Upper lobe of right lung (tissue), 1 donor: ENCODE results near the gene CHD2. TPM values are rescaled to one million over a fixed set of nuclear protein-coding genes. Genes with fewer than 3 reads are reported as not detected.

Experiments used
- ATAC-seq: fragments of 200-7000 bp; cut with Tn5 transposase; one replicate; pipeline ENCODE4 v1.9.1; 2020; ENCODE audit warnings: mild to moderate bottlenecking, moderate library complexity
- DNase-seq: peaks from one replicate; pipeline ENCODE4 v3.0.0-alpha.2; 2020
- H3K27ac ChIP-seq: fragments of 200-600 bp; one replicate; pipeline ENCODE4 v1.8.0; 2022
- H3K27me3 ChIP-seq: fragments of 200-600 bp; one replicate; pipeline ENCODE4 v1.8.0; 2022; ENCODE audit warnings: mild to moderate bottlenecking
- H3K36me3 ChIP-seq: fragments of 200-600 bp; one replicate; pipeline ENCODE4 v1.8.0; 2022
- H3K4me1 ChIP-seq: fragments of 200-600 bp; one replicate; pipeline ENCODE4 v1.8.0; 2022
- H3K4me3 ChIP-seq: fragments of 200-600 bp; one replicate; pipeline ENCODE4 v1.8.0; 2022; ENCODE audit warnings: mild to moderate bottlenecking
- H3K9me3 ChIP-seq: fragments of 200-600 bp; one replicate; pipeline ENCODE4 v1.8.0; 2022
- intact Hi-C: fragments of 100-400 bp; cut with DNase I; formaldehyde crosslinking; loops from one replicate; pipeline ENCODE4 v1.11.0; 2022
- total RNA-seq: library from RNA; stranded (reverse); fragmentation: NEBNext Ultra II Directional; extraction: Animal tissue kit (Norgen Biotek cat#: 25700); gene quantifications from one replicate; pipeline ENCODE4 v1.2.1, GENCODE V29; 2021
- TF ChIP-seq, protein P1 (sequence below): fragments of 200-600 bp; IDR thresholded peaks from one replicate; pipeline ENCODE4 v1.8.0; 2022; ENCODE audit warnings: antibody characterized with exemption
- donor health status: DM: no; HTN: yes; CAD: no; lungs with severe emphysema.

CHD2 gene
- total RNA-seq, 1 donor from 2014 or later = 161 TPM

DNA sequence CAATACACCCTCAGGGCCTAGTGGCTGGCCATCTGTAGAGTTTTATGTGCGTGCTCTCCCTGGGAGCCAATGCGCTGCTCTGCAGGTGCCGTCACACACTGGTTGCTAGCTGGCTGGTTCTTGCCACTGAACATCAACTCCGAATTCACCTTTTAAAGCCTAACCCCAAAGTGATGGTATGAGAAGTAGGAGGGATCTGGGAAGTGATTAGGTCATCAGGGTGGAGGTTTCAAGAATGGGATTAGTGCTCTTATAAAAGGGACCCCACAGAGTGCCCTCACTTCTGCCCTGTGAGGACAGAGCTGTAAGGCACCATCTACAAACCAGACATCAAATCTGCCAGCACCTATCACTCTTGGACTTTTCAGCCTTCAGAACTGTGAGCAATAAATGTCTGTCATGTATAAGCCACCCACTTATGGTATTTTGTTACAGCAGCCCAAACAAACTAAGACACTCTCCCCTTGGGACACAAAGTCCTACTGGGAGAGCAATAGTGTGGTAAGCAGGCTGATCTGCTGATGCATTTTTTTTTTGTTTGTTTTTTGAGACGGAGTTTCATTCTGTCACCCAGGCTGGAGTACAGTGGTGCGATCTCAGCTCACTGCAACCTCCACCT lies 168.6 kb downstream of the CHD2 start:
- Histone ChIP-seq H3K36me3 (no peaks in the 10 kb centered on the region), H3K27ac (no peak overlapping the region), H3K9me3 (no peaks in the 10 kb centered on the region), H3K27me3 (peaks cover 13% of the 10 kb centered on the region), H3K4me3 (no peak overlapping the region), H3K4me1 (peaks cover 14% of the 10 kb centered on the region)
- ATAC-seq (no peak), DNase-seq (no peak)
- TF ChIP-seq, protein P1, sequence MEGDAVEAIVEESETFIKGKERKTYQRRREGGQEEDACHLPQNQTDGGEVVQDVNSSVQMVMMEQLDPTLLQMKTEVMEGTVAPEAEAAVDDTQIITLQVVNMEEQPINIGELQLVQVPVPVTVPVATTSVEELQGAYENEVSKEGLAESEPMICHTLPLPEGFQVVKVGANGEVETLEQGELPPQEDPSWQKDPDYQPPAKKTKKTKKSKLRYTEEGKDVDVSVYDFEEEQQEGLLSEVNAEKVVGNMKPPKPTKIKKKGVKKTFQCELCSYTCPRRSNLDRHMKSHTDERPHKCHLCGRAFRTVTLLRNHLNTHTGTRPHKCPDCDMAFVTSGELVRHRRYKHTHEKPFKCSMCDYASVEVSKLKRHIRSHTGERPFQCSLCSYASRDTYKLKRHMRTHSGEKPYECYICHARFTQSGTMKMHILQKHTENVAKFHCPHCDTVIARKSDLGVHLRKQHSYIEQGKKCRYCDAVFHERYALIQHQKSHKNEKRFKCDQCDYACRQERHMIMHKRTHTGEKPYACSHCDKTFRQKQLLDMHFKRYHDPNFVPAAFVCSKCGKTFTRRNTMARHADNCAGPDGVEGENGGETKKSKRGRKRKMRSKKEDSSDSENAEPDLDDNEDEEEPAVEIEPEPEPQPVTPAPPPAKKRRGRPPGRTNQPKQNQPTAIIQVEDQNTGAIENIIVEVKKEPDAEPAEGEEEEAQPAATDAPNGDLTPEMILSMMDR = no peak
- intact Hi-C loops = no loop called here

DNA sequence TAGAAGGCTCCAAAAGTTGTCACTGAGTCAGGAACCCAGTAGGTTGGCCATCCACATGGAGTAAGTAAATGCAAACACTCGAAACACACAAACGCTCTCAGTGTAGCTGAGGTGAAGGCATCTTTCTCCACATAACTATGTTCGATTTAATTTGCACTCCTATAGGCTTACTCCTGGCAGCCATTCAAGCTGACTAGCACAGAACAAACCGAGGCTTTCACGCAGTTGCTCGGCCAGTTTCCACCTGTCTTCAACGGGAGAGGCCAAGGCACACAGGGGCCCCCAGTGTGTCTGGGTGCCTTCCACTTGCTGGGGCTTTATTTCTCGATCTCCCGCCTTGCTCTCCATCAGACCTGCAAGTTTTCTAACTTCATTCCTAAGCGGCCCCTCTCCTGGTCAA lies 170.0 kb downstream of the CHD2 start:
- no peak for DNase-seq
- Histone ChIP-seq H3K9me3 (no peaks in the 10 kb centered on the region), H3K27ac (no peak overlapping the region), H3K36me3 (no peaks in the 10 kb centered on the region), H3K4me1 (peaks cover 14% of the 10 kb centered on the region), H3K27me3 (peaks cover 13% of the 10 kb centered on the region), H3K4me3 (no peak overlapping the region)
- intact Hi-C loops = no loop called here
- TF ChIP-seq, protein P1 = no peak
- ATAC-seq = no peak

DNA sequence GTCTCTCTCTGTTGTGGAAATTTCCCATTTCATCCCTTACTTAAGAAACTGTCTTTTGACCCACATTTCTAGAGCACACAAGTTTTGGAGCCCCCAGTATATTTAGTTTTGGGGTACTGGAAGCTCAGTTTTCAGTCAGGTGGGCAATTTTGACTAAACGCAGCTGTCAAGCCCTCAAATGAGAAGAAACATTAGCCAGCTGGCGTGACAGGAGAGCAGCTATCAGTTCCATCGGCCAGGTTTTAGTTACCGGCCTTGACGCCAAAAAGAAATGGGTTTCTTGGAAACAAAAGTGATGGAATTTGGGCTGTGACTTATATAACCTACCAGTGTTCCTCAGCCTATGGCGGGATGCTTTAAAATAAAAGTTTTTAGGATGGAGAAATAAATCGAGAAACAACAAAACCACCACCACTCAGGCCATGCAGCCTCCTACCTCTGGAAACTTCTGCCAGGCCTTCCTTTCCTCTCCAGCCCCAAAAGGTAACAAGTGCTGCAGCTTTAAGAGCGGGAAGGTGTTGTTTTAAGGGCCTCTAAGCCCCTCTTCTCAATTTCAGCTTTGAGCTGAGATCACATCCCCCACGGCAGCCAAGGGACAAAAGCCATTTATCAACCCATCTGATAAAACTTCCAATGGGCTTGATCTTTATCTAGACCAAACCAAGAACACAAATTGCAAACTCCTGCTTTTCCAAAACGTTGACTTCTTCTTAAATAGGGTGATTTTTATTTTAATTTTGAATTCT lies 170.6 kb downstream of the CHD2 start:
- TF ChIP-seq, protein P1 = no peak
- intact Hi-C loops = no loop called here
- H3K4me3 ChIP-seq = peak overlapping the region; percentile 62
- ATAC-seq = no peak
- DNase-seq = no peak
- no peak overlapping the region for H3K27ac ChIP-seq
- H3K9me3 ChIP-seq = no peaks in the 10 kb centered on the region
- H3K4me1 ChIP-seq = peaks cover 14% of the 10 kb centered on the region
- H3K27me3 ChIP-seq = peaks cover 13% of the 10 kb centered on the region
- no peaks in the 10 kb centered on the region for H3K36me3 ChIP-seq

DNA sequence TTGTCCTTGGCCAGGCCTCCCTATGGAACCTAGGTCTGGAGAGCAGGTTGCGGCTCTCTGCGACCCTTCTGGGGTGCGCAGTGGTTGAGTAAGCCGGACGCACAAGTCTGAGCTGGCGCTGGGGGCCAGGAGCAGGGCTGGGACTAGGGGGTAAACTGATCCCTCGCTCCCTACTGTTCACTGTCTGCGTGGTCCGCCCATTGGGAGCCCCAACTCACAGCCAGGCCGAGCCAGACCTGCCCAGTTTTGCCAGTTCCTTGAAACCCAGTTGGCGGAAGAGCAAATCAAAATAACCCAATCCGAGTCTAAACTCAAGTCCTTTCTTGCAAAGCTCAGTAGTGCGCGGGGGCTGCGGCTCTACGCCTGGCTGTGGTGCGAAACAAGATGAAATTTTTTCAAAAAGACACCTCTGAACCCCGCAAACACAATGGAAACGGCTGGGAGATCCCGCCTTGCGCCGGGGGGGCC lies 171.4 kb downstream of the CHD2 start:
- peaks cover 13% of the 10 kb centered on the region for H3K4me1 ChIP-seq
- TF ChIP-seq, protein P1 = no peak
- H3K27me3 ChIP-seq = peaks cover 13% of the 10 kb centered on the region
- H3K9me3 ChIP-seq = no peaks in the 10 kb centered on the region
- peak overlapping the region; percentile 62 for H3K4me3 ChIP-seq
- no peak overlapping the region for H3K27ac ChIP-seq
- H3K36me3 ChIP-seq = no peaks in the 10 kb centered on the region
- intact Hi-C loops = no loop called here
- no peak for DNase-seq
- no peak for ATAC-seq

DNA sequence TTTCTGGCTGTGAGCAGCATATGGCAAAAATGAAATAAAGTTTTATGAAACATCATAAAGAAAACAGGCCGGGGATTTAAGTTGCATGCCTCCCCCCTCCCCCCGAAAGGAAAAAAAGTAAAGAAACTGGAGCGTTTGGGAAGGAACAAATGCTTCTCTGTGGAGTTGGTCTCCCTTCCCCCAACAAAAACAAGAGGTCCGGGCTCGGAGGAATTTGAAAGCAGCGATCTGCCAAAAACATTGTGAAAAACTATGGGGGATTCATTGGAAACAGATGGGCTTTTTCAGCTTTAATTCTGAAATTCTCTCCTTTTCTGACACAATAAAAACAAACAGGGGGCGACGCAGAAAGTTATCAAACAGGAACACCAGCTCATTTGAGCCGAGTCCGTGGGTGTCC lies 171.9 kb downstream of the CHD2 start:
- Histone ChIP-seq H3K4me1 (peaks cover 9% of the 10 kb centered on the region), H3K4me3 (peak overlapping the region; percentile 62), H3K27ac (peak overlapping the region; percentile 58), H3K36me3 (no peaks in the 10 kb centered on the region), H3K27me3 (peaks cover 13% of the 10 kb centered on the region), H3K9me3 (no peaks in the 10 kb centered on the region)
- DNase-seq (no peak), ATAC-seq (no peak)
- intact Hi-C loops = no loop called here
- TF ChIP-seq, protein P1 = no peak
